Right lobe of liver (tissue), 4 donors: ENCODE results near the gene CD248.

Experiments
- POLR2A ChIP-seq: fragments of 450-650 bp; IDR thresholded peaks from one replicate; pipeline ENCODE4 v1.6.1; 2017; ENCODE audit warnings: antibody characterized with exemption, mild to moderate bottlenecking
- TF ChIP-seq, protein P1 (sequence below), 4 donors: fragments of 200-600 bp in 3 of 4; fragments of 450-650 bp in 1 of 4; IDR thresholded peaks; one replicate each; pipeline versions ENCODE4 v1.5.1 to v1.8.0; 2016 to 2022; ENCODE audit warnings: antibody characterized with exemption in 4 of 4, mild to moderate bottlenecking in 2 of 4
- donor health status: DM: no; HTN: no; CAD: no.
- donor health status: DM: no; HTN: no; CAD: no.
- donor health status: DM: no; HTN: yes; CAD: no.

- TF ChIP-seq, protein P1, sequence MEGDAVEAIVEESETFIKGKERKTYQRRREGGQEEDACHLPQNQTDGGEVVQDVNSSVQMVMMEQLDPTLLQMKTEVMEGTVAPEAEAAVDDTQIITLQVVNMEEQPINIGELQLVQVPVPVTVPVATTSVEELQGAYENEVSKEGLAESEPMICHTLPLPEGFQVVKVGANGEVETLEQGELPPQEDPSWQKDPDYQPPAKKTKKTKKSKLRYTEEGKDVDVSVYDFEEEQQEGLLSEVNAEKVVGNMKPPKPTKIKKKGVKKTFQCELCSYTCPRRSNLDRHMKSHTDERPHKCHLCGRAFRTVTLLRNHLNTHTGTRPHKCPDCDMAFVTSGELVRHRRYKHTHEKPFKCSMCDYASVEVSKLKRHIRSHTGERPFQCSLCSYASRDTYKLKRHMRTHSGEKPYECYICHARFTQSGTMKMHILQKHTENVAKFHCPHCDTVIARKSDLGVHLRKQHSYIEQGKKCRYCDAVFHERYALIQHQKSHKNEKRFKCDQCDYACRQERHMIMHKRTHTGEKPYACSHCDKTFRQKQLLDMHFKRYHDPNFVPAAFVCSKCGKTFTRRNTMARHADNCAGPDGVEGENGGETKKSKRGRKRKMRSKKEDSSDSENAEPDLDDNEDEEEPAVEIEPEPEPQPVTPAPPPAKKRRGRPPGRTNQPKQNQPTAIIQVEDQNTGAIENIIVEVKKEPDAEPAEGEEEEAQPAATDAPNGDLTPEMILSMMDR (IDR thresholded peaks at IDR 0.05): no peak
- no peak for TF ChIP-seq POLR2A
Observed at GRCh38 chr11:66287889-66288670, 28.8 kb downstream of the CD248 start.
